Stimulated activated CD4-positive, alpha-beta T cell treated with anti-CD3 and anti-CD28 coated beads, Interleukin-15, amount 100 ng/mL, for 24 hours (primary cell): ENCODE measurements around the gene ZNF432.
A peak's percentile ranks its signal among the peaks of the same experiment; 100 is the strongest.
"Not testable (repeated sequence)": the region's sequence is repeated elsewhere in the genome, so short reads cannot be mapped to it uniquely, and the experiment has no call there.

ENCODE experiments used
- DNase-seq: peaks from one replicate; pipeline ENCODE4 v3.0.0-alpha.2; 2020

ZNF432 gene

DNA sequence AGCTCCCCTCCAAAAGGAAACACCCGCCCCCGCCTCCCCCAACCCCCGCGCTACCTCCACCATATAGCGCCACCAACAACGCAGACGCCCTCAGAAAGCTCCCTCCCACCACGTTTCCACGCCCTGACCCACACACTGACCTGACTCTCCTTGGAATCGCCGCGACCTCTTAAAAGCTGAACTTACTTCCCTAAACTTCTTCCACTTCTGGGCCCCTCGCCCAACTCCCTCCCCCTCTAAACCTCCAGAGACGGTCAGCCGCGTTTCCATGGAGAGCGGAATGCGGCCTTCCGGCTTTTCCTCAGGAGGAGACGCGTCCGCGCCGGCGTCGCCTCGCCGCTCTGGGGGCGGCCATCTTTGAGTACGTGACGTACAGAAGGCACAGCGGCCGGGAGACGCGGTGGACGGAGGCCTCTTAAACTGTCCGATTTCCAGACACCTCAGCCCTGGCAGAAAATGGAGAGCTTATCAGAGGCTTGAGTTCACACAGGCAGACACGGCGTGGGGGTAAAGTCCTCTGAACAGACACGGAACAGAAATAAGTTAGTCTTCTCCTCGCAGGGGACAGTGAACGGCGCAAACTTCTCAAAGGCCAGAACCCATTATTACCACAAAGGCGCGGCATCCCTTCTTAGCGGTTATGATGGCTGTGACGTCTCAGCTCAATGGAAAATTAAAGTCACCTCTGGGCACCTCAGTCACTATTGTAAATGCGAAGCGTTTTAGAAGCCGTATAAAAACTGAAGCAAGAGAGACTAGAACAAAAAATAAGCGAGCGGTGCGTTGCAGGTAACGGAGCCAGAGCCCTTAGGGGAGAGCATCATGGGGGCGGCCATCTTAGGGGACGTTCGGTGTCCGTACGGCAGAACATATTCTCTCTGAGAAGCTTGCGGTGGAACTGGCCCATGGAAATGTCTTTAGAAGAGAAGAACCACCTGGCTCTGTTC, at the start of gene ZNF432:
Gene ZNF432, minus strand, starts transcription at position 284 of the 947 bp plus-strand sequence. CDS start 1,970 bp downstream, outside the sequence.
- peak; percentile 87 for DNase-seq

DNA sequence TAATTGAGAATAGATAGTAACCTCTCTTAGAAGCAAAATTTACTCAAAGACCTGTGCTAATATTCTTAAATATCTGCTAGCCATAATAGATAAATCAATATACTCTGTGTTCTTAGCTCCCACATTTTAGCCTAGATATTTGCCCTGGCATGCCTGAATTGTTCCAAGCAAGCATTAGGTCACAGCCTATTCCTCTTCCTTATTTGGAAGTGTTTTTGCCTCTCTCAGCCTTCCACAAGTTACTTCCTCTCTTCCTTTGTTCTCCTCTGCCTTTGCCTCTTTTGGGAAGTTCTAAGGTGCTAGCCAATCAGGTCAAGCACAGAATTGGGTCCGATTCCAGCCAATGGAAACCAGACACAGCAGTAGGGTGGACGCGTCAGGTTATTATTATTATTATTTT, 47.8 kb upstream of the ZNF432 start:
- not testable (repeated sequence) for DNase-seq

DNA sequence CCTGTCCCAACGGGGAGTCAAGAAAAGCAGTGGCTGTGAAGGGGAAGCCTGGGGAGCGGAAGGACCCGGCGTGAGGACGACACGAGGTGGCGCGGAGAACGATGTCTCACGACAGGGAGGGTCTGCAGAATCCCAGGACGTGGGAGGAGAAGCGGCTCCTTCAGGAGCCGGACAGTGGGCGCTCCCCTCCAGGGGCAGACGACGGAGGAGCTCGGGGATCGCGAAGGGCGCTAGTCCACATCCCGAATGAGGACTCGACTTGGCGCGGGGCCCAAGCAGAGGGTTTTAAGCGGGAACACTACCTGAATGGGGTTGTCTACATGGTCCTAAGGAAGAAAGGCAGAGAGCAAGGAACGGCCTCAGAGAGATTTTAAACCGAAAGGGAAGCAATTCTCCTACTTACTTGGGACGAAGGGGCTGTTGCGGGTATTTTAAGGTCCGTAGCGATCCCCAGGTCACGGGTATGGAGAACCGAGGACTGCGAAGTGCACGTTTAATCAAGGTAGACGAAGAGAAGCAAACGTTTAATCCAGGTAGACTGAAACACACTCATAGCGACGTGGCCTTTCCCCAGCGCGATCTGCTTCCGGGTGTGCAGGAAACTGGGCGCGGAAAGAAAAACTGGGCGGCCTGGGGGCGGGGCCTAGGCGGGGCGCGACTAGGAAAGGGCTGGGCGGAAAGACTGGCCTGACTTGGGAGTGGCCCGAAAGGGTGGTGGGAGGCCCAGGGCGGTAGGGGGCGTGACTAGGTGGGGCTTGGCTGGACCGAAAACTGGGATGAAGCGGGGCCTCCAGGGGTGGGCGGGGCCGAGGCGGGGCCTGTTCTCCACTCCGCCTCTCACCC, 46.8 kb upstream of the ZNF432 start, which contains the start of gene ZNF841:
Gene ZNF841, minus strand, starts transcription at position 594 of the 843 bp plus-strand sequence. CDS start 10,964 bp downstream, outside the sequence.
- peak; percentile 90 for DNase-seq

DNA sequence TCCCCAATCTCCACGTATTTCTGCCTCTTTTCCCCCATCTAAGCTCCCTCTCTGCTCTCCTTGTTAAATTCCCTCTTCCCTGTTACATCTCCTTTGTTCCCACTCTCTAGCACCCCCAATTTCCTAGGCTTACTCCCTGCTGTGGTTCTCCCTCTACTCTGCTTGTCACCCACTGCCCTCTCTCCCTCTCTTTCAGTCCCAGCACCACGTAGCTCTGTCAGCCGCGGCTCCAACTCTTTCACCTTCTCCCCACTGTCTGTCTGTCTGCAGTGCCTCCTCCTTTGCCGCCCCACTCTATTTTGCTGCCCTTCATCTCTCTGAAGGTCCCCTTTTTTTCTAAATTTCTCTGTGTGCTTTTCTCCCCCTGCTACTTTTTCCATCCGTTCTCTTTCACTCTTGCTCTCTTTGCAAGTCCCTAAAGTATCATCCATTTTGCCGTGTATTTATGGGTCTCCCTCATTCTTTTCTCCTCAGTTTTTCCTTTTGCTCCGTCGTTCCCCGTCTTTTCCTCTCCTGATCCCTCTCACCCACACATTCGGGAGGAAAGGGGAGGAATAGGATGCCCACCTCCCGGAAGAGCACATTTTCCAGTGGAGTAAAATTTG, 46.0 kb upstream of the ZNF432 start:
- DNase-seq, result peak; percentile 2

DNA sequence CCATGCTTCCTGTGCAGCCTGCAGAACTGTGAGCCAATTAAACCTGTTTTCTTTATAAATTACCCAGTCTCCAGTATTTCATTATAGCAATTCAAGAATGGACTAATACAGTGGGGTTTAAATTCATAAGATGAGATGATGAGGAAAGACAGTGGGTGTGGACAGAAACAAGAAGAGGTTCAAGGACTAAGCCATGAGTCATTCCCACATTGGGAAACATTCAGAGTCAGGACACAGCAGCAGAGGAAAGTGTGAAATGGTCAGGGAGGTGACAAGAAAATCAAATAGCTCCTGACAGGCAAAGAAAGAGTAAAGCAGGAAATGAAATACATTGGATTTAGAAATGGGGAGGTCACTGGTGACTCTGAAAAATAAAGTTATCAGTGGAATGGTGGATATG, 37.8 kb upstream of the ZNF432 start:
- DNase-seq, result no peak

DNA sequence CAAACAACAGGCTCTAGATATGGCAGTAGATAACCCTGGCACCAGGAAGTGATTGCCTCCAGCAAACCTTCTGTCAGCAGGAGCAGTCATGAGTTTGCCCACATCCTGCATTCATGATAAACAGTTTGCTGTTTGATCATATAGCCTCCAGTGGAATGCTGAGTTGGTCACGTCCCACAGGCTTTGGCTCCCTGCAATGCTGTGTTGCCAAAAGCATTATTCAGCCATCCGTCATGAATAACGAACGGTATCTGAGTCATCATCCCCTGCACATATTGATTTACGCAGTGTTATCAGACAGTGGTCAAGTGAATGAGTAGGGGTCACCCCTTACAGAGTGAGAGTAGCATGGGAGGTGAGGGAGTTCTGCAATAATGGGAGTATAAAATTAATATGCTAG, 21.9 kb upstream of the ZNF432 start:
- no peak for DNase-seq

DNA sequence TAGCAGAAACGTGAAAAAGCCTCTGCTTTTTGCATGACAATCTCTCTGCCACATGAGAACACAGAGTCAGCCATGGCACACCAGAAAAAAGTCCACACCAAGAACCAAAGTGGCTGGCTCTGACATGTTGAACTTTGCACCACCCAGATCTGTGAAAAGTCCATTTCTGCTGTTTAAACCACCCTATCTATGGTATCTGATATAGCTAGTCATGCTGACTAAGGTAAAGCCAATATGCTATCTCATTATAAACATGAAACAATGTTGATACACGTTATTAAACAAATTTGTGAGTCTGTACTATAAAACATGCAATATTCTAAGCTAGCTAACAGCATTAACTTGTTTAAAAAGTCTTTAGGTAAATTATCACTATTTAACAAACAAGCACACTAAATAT, 21.0 kb upstream of the ZNF432 start:
- no peak for DNase-seq

DNA sequence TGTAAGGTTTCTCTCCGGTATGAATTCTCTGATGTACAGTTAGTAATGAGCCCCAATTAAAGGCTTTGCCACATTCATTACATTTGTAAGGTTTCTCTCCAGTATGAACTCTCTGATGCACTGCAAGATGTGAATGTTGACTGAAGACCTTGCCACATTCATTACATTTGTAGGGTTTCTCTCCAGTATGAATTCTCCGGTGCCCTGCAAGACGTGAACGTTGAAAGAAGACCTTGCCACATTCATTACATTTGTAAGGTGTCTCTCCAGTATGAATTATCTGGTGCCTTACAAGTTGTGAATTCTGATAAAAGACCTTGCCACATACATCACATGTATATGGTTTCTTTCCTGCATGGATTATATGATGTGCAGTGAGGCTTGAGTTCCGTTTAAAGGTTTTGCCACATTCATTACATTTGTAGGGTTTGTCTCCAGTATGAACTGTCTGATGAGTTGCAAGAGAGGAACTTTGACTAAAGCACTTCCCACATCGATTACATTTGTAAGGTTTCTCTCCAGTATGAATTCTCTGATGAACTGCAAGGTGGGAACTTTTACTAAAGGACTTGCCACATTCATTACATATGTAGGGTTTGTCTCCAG, 17.7 kb upstream of the ZNF432 start:
- DNase-seq, result no peak

DNA sequence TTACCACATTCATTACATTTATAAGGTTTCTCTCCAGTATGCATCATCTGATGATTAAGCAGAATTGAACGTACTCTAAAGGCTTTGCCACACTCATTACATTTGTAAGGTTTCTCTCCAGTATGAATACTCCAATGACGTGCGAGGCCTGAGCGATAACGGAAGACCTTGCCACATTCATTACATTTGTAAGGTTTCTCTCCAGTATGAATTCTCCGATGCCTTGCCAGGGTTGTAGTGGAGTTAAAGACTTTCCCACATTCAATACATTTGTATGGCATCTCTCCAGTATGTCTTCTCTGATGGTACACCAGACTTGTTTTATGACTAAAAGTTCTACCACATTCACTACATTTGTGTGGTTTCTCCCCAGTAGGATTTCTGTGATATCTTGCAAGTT, 16.8 kb upstream of the ZNF432 start:
- no peak for DNase-seq

DNA sequence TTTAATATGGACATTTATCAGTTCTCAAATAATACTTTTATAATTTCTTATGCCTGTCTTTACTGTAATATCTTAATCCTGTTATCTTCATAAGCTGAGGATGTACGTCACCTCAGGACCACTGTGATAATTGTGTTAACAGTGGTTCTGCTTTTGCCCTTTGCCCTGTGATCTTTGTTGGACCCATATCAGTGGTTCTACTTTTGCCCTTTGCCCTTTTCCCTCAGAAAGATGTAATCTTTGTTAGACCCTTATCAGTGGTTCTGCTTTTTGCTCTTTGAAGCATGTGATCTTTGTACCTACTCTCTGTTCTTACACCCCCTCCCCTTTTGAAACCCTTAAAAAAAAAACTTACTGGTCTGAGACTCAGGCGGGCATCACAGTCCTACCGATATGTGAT, 7.8 kb upstream of the ZNF432 start:
- not testable (repeated sequence) for DNase-seq

DNA sequence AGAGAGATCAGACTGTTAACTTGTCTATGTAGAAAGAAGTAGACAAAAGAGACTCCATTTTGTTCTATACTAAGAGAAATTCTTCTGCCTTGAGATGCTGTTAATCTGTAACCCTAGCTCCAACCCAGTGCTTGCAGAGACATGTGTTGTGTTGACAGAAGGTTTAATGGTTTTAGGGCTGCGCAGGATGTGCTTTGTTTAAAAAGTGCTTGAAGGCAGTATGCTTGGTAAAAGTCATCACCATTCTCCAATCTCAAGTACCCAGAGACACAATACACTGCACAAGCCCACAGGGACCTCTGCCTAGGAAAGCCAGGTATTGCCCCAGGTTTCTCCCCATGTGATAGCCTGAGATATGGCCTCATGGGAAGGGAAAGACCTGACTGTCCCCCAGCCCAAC, 3.1 kb upstream of the ZNF432 start:
- DNase-seq, result not testable (repeated sequence)

DNA sequence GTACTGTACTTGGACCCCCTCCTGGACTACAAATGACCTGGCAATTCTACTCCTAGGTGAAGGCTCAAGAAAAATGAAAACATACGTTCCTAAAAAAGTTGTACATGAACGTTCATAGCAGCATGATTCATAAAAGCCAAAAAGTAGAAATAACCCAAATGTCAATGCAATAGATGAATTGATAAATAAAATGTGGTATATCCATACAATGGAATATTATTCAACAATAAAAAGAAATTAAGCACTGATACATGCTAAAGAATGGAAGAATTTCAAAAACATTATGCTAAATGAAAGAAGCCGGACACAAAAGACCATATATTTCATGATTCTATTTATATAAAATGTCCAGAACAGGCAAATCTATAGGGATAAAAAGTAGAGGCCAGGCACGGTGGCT, 9.5 kb downstream of the ZNF432 start:
- no peak for DNase-seq

DNA sequence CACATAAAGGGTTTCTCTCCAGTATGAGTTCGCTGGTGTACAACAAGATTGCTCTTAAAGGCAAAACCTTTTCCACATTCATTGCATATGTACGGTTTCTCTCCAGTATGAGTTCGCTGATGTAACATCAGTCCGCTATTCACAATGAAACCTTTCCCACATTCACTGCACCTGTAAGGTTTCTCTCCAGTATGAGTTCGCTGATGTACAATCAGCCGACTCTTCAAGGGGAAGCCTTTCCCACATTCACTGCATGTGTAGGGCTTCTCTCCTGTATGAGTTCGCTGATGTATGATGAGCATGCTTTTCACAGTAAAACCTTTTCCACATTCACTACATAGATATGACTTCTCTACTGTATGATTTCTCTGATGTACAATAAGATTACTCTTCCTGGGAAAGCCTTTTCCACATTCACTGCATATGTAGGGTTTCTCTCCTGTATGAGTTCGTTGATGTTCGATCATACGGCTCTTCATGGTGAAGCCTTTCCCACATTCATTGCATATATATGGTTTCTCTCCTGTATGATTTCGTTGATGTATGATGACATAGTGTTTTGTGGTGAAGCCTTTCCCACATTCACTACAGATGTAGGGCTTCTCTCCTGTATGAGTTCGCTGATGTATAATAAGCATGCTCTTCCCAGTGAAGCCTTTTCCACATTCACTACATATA, 14.4 kb downstream of the ZNF432 start:
- DNase-seq, result no peak

DNA sequence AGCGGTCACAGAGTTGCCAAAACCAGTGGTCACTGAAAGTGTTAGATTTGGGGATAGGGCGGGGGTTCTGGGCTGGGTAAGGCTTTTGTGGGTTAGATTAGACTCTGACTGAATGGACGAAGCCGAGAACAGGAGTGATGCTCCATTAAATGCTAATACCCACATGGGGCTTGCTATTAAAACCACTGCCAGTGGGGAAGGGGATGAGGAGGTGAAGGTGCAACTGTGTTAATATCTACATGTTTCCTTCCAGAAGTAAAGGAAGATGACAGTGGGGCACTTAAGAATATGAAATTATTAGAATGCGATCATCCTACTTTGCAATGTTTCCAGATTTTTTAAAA, 19.9 kb downstream of the ZNF432 start:
- no peak for DNase-seq

DNA sequence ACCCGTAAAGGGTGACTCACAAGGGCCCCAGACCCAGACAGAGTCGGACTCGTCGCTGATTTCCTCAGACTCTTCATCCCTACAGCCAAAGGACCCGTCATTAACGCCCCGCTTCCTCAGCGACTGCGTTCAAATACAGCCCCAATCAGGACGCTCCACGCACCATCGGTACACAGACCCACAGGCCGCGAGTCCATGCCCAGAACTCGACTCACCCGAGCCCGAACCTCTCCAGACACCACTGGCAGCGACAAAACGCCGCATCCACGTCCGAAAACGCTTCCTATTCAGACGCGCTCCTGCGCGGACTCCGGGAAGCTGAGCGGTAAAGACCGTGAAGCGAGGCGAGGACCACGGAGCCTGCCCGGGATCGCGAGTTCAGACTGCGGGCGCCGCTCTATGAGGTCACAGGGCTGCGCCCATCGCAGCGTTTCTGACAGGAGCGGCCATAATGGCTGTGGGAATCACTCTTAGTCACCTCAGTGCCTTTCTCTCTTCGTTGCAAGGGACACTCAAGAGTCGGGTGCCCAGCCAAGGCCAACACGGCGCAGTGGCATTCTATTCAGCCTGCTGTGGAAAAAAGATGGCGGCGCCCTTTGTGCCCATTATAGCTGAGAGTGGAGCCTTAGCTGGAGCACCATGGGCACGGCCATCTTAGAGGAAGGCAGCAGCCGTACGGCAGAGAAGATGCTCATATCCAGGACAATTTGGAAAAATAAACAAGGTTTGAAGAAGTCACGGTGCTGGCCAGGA, 20.4 kb downstream of the ZNF432 start, which contains the start of gene ZNF614:
Gene ZNF614, minus strand, starts transcription at position 353 of the 753 bp plus-strand sequence. CDS start 2,634 bp downstream, outside the sequence.
- DNase-seq, result peak; percentile 89

DNA sequence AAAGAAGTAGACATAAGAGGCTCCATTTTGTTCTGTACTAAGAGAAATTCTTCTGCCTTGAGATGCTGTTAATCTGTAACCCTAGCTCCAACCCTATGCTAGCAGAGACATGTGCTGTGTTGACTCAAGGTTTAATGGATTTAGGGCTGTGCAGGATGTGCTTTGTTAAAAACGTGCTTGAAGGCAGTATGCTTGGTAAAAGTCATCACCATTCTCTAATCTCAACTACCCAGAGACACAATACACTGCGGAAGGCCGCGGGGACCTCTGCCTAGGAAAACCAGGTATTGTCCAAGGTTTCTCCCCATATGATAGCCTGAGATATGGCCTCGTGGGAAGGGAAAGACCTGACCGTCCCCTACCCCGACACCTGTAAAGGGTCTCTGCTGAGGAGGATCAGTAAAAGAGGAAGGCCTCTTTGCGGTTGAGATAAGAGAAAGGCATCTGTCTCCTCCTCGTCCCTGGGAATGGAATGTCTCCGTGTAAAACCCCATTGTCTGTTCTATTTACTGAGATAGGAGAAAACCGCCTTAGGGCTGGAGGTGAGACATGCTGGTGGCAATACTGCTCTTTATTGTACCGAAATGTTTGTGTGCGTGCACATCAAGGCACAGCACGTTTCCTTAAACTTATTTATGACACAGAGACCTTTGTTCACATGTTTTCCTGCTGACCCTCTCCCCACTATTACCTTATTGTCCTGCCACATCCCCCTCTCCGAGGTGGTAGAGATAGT, 22.2 kb downstream of the ZNF432 start:
- not testable (repeated sequence) for DNase-seq

DNA sequence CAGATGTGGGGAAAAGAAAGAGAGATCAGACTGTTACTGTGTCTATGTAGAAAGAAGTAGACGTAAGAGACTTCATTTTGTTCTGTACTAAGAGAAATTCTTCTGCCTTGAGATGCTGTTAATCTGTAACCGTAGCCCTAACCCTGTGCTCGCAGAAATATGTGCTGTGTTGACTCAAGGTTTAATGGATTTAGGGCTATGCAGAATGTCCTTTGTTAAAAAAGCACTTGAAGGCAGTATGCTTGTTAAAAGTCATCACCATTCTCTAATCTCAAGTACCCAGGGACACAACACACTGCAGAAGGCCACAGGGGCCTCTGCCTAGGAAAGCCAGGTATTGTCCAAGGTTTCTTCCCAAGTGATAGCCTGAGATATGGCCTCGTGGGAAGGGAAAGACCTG, 24.2 kb downstream of the ZNF432 start:
- not testable (repeated sequence) for DNase-seq

DNA sequence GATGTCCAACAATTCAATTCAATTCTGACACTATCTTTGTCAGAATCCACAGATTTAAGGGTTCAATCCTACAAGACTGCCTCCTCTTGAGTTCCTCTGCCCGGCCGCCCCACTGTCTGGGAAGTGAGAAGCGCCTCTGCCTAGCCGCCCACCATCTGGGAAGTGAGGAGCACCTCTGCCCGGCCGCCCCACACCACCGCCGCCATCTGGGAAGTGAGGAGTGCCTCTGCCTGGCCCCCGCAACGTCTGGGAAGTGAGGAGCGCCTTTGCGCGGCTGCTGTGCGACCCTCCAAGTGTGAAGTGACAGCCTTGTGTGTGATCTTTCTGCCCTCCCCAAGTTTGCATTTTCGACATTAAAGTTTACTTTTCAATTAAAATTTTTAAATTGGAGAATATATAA, 26.4 kb downstream of the ZNF432 start:
- no peak for DNase-seq

DNA sequence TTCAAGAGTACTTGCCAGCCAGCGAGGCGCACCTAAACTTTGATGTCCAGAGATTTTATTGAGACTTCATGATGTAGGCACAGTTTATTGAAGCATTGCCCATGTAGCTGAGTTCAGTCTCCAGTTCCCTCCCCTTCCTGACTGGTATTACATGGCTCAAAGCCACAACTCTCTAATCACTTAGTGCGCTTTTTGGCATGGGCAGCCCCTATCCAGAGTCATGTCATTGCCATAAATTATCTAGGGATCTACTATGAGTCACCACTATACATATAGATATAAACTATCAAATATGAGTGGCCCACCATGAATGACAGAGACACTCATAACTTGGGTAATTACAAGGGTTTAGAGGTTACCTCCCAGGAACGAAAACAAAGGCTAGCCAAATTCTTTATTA, 28.1 kb downstream of the ZNF432 start:
- no peak for DNase-seq

DNA sequence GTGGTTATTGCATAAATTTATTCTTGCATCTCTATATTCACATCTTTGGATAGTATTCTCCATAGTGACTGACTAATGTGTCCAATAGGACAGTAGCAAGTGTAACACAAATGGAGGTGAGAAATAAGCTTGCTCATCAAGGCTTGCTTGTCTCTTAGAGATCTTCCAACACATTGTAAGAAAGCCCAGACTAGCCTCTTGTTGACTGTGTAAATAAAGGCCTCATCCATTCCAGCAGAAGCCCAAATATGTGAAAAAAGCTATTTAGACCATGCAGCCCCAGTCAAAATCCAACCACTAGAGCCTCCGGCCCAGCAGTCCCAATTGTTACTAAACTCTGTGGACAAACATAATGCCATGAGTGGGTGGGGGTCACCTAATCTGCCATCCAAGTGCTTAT, 38.0 kb downstream of the ZNF432 start:
- no peak for DNase-seq
